HG02642 (cell line): ENCODE data around the gene AGMO.
"Not testable (repeated sequence)": the region's sequence is repeated elsewhere in the genome, so short reads cannot be mapped to it uniquely, and the experiment has no call there.

Source experiments
- ATAC-seq: cut with Tn5 transposase; IDR thresholded peaks from one replicate; pipeline ENCODE4 v1.9.1; 2021; ENCODE audit warnings: mild to moderate bottlenecking; ENCODE audit not compliant: unreplicated experiment, poor library complexity

The AGMO gene

GRCh38 chr7:15334536-15335263 is 227.1 kb downstream of the AGMO start:
- no peak for ATAC-seq

GRCh38 chr7:15332956-15333355 is 228.9 kb downstream of the AGMO start:
- no peak for ATAC-seq

DNA sequence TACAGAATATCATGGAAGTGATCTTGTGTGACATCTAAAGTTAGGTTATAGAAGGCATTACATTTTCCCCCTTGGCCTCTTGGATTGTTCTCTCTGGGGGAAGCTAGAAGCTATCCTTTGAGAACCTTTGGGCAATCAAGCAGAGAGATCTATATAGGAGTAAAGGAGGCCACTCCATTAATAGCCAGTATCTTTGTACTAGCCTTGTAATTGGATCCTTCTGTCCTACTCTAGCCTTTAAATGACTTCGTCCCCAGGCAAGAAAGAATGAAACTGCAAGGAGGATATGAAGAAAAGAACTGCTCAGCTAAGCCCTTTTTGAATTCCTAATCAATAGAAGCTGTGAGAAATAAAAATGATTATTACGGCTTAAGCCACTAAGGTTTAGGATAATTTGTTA is 230.9 kb downstream of the AGMO start:
- ATAC-seq: no peak

- ATAC-seq: no peak
Observed at GRCh38 chr7:15327001-15327400, 234.8 kb downstream of the AGMO start.

DNA sequence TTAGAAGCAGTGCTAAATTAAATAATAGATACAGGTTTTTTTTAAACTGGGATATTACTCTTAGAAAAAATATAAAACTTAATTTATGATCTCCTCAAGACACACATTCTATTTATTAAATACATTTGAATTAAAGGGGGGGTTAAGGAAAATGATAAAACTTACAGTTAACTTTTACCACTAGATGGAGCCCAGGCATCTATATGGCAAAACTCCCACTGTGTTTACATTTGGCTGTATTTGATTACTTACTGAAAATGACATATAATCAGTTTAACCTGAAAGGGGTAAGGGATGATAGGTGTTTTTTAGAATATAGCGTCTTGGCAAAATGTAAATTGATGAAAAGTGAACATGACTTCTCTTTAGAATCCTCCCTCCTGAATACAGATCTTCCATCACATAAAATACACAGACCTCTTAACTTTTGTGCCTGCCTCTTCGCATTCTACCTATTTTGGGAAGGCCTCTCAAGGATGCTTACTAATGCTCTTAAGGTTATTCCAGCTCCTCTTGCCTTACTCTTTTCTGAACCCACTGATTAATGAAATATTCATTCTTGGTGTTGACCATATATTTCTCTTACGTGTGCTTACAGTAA is 235.7 kb downstream of the AGMO start:
- ATAC-seq: no peak

DNA sequence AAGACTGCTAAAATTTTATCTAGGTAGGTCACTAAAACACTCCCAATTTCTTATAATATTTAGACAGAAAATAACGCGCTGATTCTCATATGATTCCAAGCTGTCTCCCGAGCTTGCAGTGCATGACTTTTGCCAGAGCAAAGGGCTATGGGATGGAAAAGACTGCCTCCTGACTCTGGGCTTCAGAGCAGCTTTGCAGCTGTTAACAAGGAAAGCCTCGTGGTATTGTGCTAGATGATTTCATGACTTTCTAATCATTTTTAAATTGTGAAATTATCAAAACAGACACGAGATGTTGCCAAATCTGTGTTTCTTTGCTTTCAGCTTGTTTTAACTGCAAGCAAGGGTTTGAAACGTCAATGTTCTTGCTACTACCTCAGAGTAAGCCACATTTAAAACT is 238.3 kb downstream of the AGMO start:
- no peak for ATAC-seq

DNA sequence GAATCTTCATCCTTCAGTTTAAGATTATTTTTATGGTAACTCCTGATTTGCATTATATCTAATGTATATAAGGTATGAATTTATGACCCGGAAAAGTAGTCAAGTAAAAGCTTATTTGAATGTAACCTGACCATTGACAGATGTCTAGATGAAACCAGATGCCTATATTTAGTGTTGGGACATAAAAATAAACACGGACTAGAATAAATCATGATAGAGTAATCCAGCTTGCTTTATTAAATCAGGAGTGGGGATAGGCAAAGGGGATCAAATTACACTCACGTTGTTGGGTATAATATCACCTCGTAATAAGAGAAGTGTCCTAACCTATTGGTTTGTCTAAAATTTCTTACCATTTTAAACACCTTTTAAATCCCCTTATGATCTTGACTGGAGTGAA is 244.6 kb downstream of the AGMO start:
- ATAC-seq: no peak

DNA sequence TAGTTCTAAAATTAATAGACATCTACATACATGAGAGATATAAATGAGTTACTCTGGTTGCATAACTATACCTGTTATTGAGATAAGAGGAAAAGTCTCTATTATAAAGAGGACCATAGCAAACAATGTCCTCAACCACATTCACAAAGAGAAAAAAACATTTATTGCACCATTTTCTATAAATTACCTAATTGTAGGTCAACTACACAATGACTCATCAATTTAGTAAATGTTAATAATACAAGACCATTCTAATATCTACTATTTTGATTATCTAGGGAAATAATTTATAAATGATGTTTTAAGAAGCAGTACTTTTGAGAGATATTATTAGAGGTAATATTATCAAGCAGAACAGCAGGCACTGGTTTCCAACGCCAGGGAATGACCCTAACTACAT is 246.1 kb downstream of the AGMO start:
- no peak for ATAC-seq

- ATAC-seq: no peak
Observed at GRCh38 chr7:15314922-15315321, 246.9 kb downstream of the AGMO start.

- ATAC-seq: no peak
Observed at GRCh38 chr7:15313361-15313760, 248.5 kb downstream of the AGMO start.

DNA sequence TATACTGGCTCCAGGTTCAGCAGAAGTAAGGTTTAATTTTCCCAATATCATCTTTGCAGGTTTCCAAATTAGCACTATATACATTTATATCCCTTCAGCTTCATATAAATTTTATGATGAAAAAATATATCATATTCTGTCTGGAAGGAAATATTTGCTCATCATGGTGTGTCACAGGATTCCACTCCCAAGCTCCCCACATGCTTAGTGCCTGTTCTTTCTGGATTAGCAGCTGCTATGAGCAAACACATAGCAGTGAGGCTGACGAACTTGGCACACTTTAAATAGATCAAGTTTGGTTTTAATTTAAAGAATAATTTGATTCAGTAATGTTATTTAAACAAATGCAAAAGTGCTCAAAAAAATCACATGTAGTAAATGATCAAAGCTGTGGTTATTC is 251.9 kb downstream of the AGMO start:
- no peak for ATAC-seq

GRCh38 chr7:15308821-15309220 is 253.0 kb downstream of the AGMO start:
- ATAC-seq: no peak

DNA sequence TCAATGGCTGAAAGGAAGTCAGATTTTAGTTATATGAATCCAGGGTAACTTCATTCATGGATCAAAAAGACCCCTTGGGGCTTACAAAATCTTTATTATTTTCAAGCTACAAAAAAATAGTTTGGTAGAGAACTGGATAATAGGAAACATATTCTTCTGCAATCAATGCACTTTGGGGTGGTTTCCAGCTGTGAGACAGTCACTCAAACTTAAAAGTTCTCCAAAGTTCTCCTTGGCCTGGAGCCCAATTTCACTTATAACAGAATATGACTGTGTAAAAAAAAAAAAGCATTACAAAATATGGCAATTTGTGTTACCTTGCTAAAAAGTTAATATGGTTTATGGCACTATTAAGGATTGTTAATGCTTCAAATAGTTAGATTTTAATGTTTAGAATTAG is 255.5 kb downstream of the AGMO start:
- no peak for ATAC-seq

DNA sequence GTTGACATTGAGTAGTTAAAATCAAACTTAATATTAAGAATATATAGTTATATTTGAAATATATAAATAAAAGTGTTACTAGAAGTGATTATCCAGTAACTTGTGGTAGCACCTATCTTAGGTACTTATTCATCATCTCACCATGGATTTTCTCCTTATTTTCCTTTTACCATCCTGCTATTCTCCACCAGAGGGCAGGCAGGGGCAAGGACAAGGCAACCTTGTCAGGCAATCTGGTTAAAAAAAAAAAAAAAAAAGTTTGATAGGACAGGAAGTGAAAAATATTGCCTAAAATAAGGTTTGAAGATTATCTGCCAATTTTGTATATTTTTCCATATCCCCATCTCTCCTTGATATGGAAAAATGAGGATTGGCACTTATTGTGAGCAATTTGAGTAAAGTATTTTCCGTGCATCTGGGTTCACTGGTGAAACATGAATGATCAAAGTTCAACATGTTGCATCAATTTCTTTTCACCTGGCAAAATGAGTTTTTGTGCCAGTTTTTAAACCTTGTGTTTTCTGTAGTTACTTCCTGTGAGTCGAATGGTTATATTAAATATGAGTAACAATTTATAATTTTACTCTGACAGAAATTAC is 256.7 kb downstream of the AGMO start:
- ATAC-seq: no peak

GRCh38 chr7:15303357-15303756 is 258.5 kb downstream of the AGMO start:
- ATAC-seq: no peak

GRCh38 chr7:15300986-15301385 is 260.8 kb downstream of the AGMO start:
- ATAC-seq: not testable (repeated sequence)

GRCh38 chr7:15292138-15292537 is 269.7 kb downstream of the AGMO start:
- ATAC-seq: no peak

- ATAC-seq: no peak
Observed at GRCh38 chr7:15291699-15292098, 270.1 kb downstream of the AGMO start.

DNA sequence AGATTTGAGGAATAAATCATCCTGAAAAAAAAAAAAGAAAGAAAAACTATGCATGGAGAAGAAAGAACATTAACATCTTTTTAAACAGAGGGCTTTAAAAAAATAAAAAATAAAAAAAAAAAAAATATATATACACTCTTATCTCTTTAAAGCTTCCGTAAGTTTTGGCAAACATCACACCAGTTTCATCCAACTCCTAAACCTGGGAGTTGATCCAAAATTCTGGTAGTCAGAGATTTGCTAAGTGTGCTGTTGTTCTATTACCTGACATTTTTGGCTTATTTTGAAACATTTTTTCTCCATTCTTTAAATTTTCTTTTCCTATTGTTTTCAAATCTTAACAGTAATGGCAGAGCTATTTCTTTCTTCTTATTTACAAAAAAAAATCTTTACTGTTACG is 273.1 kb downstream of the AGMO start:
- ATAC-seq: no peak

GRCh38 chr7:15284396-15284795 is 277.4 kb downstream of the AGMO start:
- no peak for ATAC-seq

DNA sequence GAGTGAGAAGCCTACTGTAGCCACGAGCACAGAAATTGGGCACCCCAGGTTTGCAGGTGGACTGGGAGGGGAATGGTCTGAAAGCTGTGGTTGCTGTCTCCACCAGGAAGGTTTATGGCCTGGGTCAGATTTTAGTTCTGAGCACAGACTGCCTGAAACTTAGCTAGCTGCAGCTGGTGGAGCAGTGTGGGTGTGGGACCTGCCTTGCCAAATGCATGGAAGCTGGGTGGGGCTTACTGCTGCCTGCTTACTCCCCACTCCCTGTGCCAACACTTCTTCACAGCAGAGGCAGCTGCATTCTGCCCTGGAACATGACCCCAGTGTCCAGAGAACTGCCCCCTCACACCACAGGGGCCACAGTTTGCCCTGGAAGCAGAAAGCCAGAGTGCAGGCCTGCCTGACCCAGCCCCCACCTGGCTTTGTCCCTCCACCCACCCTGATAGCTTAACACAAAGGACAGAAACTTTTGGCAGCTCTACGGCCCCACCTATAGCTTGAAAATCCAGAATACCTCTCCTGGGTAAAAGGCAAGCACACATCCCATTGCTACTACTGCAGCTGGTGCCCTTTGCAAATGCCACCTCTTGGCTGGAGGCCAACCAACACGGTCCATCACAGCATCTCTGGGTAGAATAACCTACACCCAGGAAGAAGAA is 281.6 kb downstream of the AGMO start:
- no peak for ATAC-seq
